ENCODE measurements around the gene LIN28A.

Gene LIN28A

DNA sequence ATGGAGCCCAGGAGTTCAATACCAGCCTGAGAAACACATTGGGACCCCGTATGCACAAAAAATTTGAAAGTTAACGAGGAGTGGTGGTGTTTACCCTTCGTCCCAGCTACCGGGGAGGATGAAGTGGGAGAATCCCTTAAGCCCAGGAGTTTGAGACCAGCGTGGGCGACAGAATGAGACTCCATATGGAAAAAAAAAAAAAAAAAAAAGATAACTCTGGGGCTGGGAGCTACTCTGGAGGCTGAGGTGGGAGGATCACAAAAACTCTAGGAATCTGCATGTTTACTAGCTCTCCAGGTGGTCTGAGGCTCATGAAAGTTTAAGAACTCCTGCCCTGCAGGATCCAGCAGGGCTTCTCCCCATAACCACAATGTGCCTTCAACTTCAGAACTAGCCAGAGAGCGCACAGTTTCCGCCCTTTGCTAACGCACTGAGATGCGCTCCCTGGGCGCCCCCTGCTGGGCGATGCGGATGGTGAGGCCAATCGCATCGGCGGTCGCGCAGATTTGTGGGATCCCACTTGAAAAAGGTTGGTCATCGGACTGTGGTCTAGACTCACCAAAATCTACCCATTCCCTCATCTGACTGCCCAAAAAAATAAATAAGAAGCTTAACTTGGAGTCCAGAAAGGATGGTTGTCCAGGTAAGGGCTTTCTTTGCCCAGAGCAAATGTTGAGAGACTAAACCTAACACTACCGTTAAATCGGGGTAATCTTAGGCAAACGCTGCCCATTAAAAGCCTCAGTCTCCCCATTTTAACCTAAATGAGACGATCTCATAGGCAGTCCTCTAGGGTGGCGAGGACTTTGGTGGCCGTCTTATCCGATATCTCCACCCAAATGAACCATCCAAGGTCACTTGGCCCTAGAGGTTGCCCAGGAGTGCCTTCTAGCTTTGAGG, 46.8 kb upstream of the LIN28A start:
- no CpG with 5 or more reads among the region's 26 CpGs for WGBS, 2 donors (ENCODE audit: extremely low coverage in 2 of 2, insufficient read length in 2 of 2, insufficient replicate concordance in 1 of 2)
- Histone ChIP-seq H2AK5ac (ENCODE audit: low read depth, low read length) (peak overlapping the region; percentile 63), H3K4me1 (ENCODE audit: control insufficient read depth in 2 of 2, insufficient read depth in 1 of 2, low read depth in 1 of 2, low read length in 2 of 2) (peaks cover 10 to 15% of the 10 kb centered on the region in 2 donors), H3K4me3 (ENCODE audit: low read length in 2 of 2) (no peak overlapping the region), H3K14ac (ENCODE audit: low read length) (no peak overlapping the region), H4K91ac (ENCODE audit: low read depth, low read length, poor library complexity) (peak overlapping the region; percentile 20), H3K9me3 (replicated peaks in 1 of 2; ENCODE audit: control insufficient read depth in 2 of 2, insufficient read depth in 1 of 2, low read depth in 1 of 2, low read length in 2 of 2) (no peaks in the 10 kb centered on the region), H3K27me3 (ENCODE audit: control insufficient read depth in 3 of 3, insufficient read depth in 3 of 3, low read depth in 1 of 3, low read length in 3 of 3) (peaks cover 0 to 13% (median 2%) of the 10 kb centered on the region in 3 experiments), H3K18ac (ENCODE audit: low read length) (no peak overlapping the region), H4K8ac (ENCODE audit: low read depth, low read length) (no peak overlapping the region), H3K79me1 (ENCODE audit: low read depth, low read length) (no peaks in the 10 kb centered on the region), H3K36me3 (replicated peaks in 1 of 2; ENCODE audit: control insufficient read depth in 2 of 2, insufficient read depth in 2 of 2, low read length in 2 of 2) (no peaks in the 10 kb centered on the region), H2BK5ac (ENCODE audit: low read length) (peak overlapping the region; percentile 4), H2BK120ac (ENCODE audit: low read depth, low read length) (no peak overlapping the region), H3K4ac (ENCODE audit: low read length) (no peak overlapping the region), H2BK12ac (ENCODE audit: low read length) (no peak overlapping the region), H3K9ac (ENCODE audit: low read depth, low read length, poor library complexity) (no peak overlapping the region), H3K23ac (ENCODE audit: low read depth, low read length, poor library complexity) (no peak overlapping the region), H3K27ac (replicated peaks; ENCODE audit: low read length) (no peak overlapping the region), H3K4me2 (ENCODE audit: insufficient read depth, low read length, poor library complexity, severe bottlenecking) (no peak overlapping the region), H2BK15ac (ENCODE audit: low read length) (peak overlapping the region; percentile 53), H2AFZ (ENCODE audit: low read length) (peak overlapping the region; percentile 52)
- DNase-seq (ENCODE audit: low spot score) = peak; percentile 76

DNA sequence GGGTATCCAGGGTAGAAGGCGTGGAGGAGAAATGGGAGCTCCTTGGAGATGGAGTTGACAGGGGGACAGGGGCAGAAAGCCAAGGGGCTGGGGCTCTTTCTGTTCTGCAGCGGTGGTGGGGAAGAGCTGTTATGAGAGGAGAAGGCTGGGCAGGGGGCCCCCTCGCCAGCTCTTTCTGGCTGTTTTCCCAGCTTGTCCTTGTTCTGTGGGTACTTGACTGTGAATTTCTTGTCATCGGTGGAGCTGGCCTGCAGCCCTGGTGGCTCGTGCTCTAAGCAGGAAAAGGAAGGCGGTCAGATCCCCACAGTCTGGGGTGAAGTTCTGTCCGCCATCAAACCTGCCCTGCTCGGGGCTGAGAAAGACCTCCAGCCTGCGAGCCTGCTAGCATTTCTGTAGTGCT, 45.7 kb upstream of the LIN28A start:
- Histone ChIP-seq H3K79me1 (ENCODE audit: low read depth, low read length) (no peaks in the 10 kb centered on the region), H3K14ac (ENCODE audit: low read length) (no peak overlapping the region), H3K23ac (ENCODE audit: low read depth, low read length, poor library complexity) (no peak overlapping the region), H3K27me3 (ENCODE audit: control insufficient read depth in 3 of 3, insufficient read depth in 3 of 3, low read depth in 1 of 3, low read length in 3 of 3) (peaks cover 0 to 13% (median 2%) of the 10 kb centered on the region in 3 experiments), H2BK120ac (ENCODE audit: low read depth, low read length) (peak overlapping the region; percentile 76), H3K18ac (ENCODE audit: low read length) (no peak overlapping the region), H3K9ac (ENCODE audit: low read depth, low read length, poor library complexity) (no peak overlapping the region), H3K9me3 (replicated peaks in 1 of 2; ENCODE audit: control insufficient read depth in 2 of 2, insufficient read depth in 1 of 2, low read depth in 1 of 2, low read length in 2 of 2) (no peaks in the 10 kb centered on the region), H3K4ac (ENCODE audit: low read length) (no peak overlapping the region), H2AFZ (ENCODE audit: low read length) (no peak overlapping the region), H2BK12ac (ENCODE audit: low read length) (no peak overlapping the region), H3K36me3 (replicated peaks in 1 of 2; ENCODE audit: control insufficient read depth in 2 of 2, insufficient read depth in 2 of 2, low read length in 2 of 2) (no peaks in the 10 kb centered on the region), H3K4me2 (ENCODE audit: insufficient read depth, low read length, poor library complexity, severe bottlenecking) (no peak overlapping the region), H3K27ac (replicated peaks; ENCODE audit: low read length) (no peak overlapping the region), H3K4me3 (ENCODE audit: low read length in 2 of 2) (no peak overlapping the region), H2BK5ac (ENCODE audit: low read length) (no peak overlapping the region), H4K8ac (ENCODE audit: low read depth, low read length) (no peak overlapping the region), H2BK15ac (ENCODE audit: low read length) (peak overlapping the region; percentile 53), H2AK5ac (ENCODE audit: low read depth, low read length) (peak overlapping the region; percentile 85), H4K91ac (ENCODE audit: low read depth, low read length, poor library complexity) (no peak overlapping the region), H3K4me1 (ENCODE audit: control insufficient read depth in 2 of 2, insufficient read depth in 1 of 2, low read depth in 1 of 2, low read length in 2 of 2) (peaks cover 10 to 12% of the 10 kb centered on the region in 2 donors)
- DNase-seq (ENCODE audit: low spot score) = no peak
- no CpG with 5 or more reads among the region's 9 CpGs for WGBS, 2 donors (ENCODE audit: extremely low coverage in 2 of 2, insufficient read length in 2 of 2, insufficient replicate concordance in 1 of 2)

DNA sequence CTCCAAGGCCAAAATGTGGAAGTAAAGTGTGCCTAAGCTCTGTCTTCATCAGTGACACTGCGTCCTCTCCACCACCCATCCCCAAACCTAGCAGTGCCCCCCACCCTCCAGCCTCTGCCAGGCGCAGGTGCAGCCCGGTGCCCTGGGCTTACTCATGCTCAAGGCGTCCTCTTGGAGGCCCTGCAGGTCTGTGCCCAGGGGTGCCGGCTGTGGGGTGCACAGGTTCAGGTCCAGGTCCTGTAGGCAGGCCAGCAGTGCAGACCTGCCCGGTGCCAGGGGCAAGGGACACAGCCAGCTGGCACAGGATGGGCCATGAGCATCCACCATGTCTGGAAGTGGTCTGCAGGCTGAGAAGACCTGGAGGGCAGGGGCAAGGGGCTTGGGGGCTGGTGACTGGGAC, 43.2 kb upstream of the LIN28A start:
- Histone ChIP-seq H3K4me1 (ENCODE audit: control insufficient read depth in 2 of 2, insufficient read depth in 1 of 2, low read depth in 1 of 2, low read length in 2 of 2) (peaks cover 3 to 4% of the 10 kb centered on the region in 2 donors), H3K23ac (ENCODE audit: low read depth, low read length, poor library complexity) (peak overlapping the region; percentile 2), H3K4me3 (ENCODE audit: low read length in 2 of 2) (no peak overlapping the region), H2BK120ac (ENCODE audit: low read depth, low read length) (no peak overlapping the region), H2AK5ac (ENCODE audit: low read depth, low read length) (peak overlapping the region; percentile 39), H3K18ac (ENCODE audit: low read length) (peak overlapping the region; percentile 65), H4K91ac (ENCODE audit: low read depth, low read length, poor library complexity) (no peak overlapping the region), H2AFZ (ENCODE audit: low read length) (no peak overlapping the region), H3K14ac (ENCODE audit: low read length) (no peak overlapping the region), H3K4ac (ENCODE audit: low read length) (no peak overlapping the region), H2BK15ac (ENCODE audit: low read length) (peak overlapping the region; percentile 91), H2BK5ac (ENCODE audit: low read length) (no peak overlapping the region), H3K27me3 (ENCODE audit: control insufficient read depth in 3 of 3, insufficient read depth in 3 of 3, low read depth in 1 of 3, low read length in 3 of 3) (peaks cover 0 to 8% (median 3%) of the 10 kb centered on the region in 3 experiments), H3K36me3 (replicated peaks in 1 of 2; ENCODE audit: control insufficient read depth in 2 of 2, insufficient read depth in 2 of 2, low read length in 2 of 2) (no peaks in the 10 kb centered on the region), H4K8ac (ENCODE audit: low read depth, low read length) (no peak overlapping the region), H3K27ac (replicated peaks; ENCODE audit: low read length) (no peak overlapping the region), H3K79me1 (ENCODE audit: low read depth, low read length) (no peaks in the 10 kb centered on the region), H2BK12ac (ENCODE audit: low read length) (no peak overlapping the region), H3K4me2 (ENCODE audit: insufficient read depth, low read length, poor library complexity, severe bottlenecking) (no peak overlapping the region), H3K9me3 (replicated peaks in 1 of 2; ENCODE audit: control insufficient read depth in 2 of 2, insufficient read depth in 1 of 2, low read depth in 1 of 2, low read length in 2 of 2) (peaks cover 2 to 7% of the 10 kb centered on the region in 2 donors), H3K9ac (ENCODE audit: low read depth, low read length, poor library complexity) (no peak overlapping the region)
- no CpG with 5 or more reads among the region's 6 CpGs for WGBS, 2 donors (ENCODE audit: extremely low coverage in 2 of 2, insufficient read length in 2 of 2, insufficient replicate concordance in 1 of 2)
- no peak for DNase-seq (ENCODE audit: low spot score)

DNA sequence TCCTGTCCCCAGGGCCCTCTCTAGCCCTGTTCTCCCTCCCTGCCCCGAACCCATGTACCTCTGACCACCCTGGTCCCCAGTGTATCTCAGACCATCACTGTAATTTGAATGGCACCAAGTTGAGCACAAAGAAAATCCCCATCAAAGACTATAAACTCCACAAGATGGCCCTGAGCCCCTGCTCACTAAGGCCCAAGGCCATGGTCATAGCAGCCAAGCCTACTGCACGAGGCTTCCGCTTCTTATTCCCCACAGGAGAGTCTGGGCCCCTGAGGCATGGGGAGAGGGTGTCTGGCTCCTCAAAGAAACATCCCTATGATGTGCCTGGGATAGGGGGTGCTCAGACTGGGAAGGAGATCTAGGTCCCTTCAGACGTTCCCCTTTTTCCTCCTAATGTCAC, 42.6 kb upstream of the LIN28A start:
- Histone ChIP-seq H3K27ac (replicated peaks; ENCODE audit: low read length) (no peak overlapping the region), H2AFZ (ENCODE audit: low read length) (no peak overlapping the region), H2BK12ac (ENCODE audit: low read length) (no peak overlapping the region), H3K4me2 (ENCODE audit: insufficient read depth, low read length, poor library complexity, severe bottlenecking) (no peak overlapping the region), H3K14ac (ENCODE audit: low read length) (no peak overlapping the region), H4K91ac (ENCODE audit: low read depth, low read length, poor library complexity) (no peak overlapping the region), H4K8ac (ENCODE audit: low read depth, low read length) (no peak overlapping the region), H3K23ac (ENCODE audit: low read depth, low read length, poor library complexity) (no peak overlapping the region), H2AK5ac (ENCODE audit: low read depth, low read length) (no peak overlapping the region), H3K4ac (ENCODE audit: low read length) (no peak overlapping the region), H3K27me3 (ENCODE audit: control insufficient read depth in 3 of 3, insufficient read depth in 3 of 3, low read depth in 1 of 3, low read length in 3 of 3) (peaks cover 0 to 8% (median 2%) of the 10 kb centered on the region in 3 experiments), H2BK15ac (ENCODE audit: low read length) (no peak overlapping the region), H3K9me3 (replicated peaks in 1 of 2; ENCODE audit: control insufficient read depth in 2 of 2, insufficient read depth in 1 of 2, low read depth in 1 of 2, low read length in 2 of 2) (peaks cover 2 to 7% of the 10 kb centered on the region in 2 donors), H3K79me1 (ENCODE audit: low read depth, low read length) (no peaks in the 10 kb centered on the region), H3K18ac (ENCODE audit: low read length) (no peak overlapping the region), H2BK5ac (ENCODE audit: low read length) (no peak overlapping the region), H3K36me3 (replicated peaks in 1 of 2; ENCODE audit: control insufficient read depth in 2 of 2, insufficient read depth in 2 of 2, low read length in 2 of 2) (no peaks in the 10 kb centered on the region), H3K4me3 (ENCODE audit: low read length in 2 of 2) (no peak overlapping the region), H3K4me1 (ENCODE audit: control insufficient read depth in 2 of 2, insufficient read depth in 1 of 2, low read depth in 1 of 2, low read length in 2 of 2) (peaks cover 3 to 4% of the 10 kb centered on the region in 2 donors), H3K9ac (ENCODE audit: low read depth, low read length, poor library complexity) (no peak overlapping the region), H2BK120ac (ENCODE audit: low read depth, low read length) (no peak overlapping the region)
- no peak for DNase-seq (ENCODE audit: low spot score)
- no CpG with 5 or more reads among the region's 4 CpGs for WGBS, 2 donors (ENCODE audit: extremely low coverage in 2 of 2, insufficient read length in 2 of 2, insufficient replicate concordance in 1 of 2)

Data from neuronal stem cell (in vitro differentiated cells).